SU-DHL-6 (cell line): ENCODE results near the gene MBLAC1.
A peak's percentile ranks its signal among the peaks of the same experiment; 100 is the strongest.

Experiments used
- H2AFZ ChIP-seq: fragments of 200-600 bp; sonication (generic); 2 replicates; pipeline ENCODE4 v1.6.1; 2014; ENCODE audit warnings: low read depth, mild to moderate bottlenecking, moderate library complexity, mixed read lengths, antibody characterized with exemption, low read length; ENCODE audit not compliant: severe bottlenecking
- H3F3A ChIP-seq: fragments of 200-600 bp; shearing (Covaris generic); 2 replicates; pipeline ENCODE4 v1.6.0; 2016; ENCODE audit warnings: antibody characterized with exemption, mild to moderate bottlenecking; ENCODE audit not compliant: insufficient read depth
- H3K27ac ChIP-seq: fragments of 200-600 bp; sonication (generic); 2 replicates; pipeline ENCODE4 v1.5.1; 2016; ENCODE audit warnings: low read depth, mild to moderate bottlenecking, low read length, moderate library complexity, mixed read lengths
- H3K27me3 ChIP-seq: fragments of 200-600 bp; sonication (generic), shearing (Covaris generic); 2 replicates; pipeline ENCODE4 v1.6.0; 2014; ENCODE audit warnings: mild to moderate bottlenecking, low read length
- H3K36me3 ChIP-seq: fragments of 200-600 bp; sonication (generic); 2 replicates; pipeline ENCODE4 v1.6.1; 2014; ENCODE audit warnings: mild to moderate bottlenecking, low read length, mixed read lengths
- H3K4me2 ChIP-seq: fragments of 300-600, 200-600 bp; shearing (Covaris generic), sonication (generic); 2 replicates; pipeline ENCODE4 v1.6.0; 2014; ENCODE audit warnings: low read length, low read depth, mild to moderate bottlenecking; ENCODE audit not compliant: poor library complexity, severe bottlenecking
- H3K4me3 ChIP-seq: fragments of 200-600 bp; sonication (generic); 2 replicates; pipeline ENCODE4 v1.5.1; 2014; ENCODE audit warnings: antibody characterized with exemption, low read length, mild to moderate bottlenecking, mixed read lengths; ENCODE audit not compliant: insufficient read depth, poor library complexity, severe bottlenecking
- H3K79me2 ChIP-seq: fragments of 200-600 bp; sonication (generic); 2 replicates; pipeline ENCODE4 v1.6.1; 2014; ENCODE audit warnings: mild to moderate bottlenecking, low read length, moderate library complexity; ENCODE audit not compliant: insufficient read depth
- H3K9ac ChIP-seq: fragments of 200-600 bp; sonication (generic); 2 replicates; pipeline ENCODE4 v1.7.0; 2014; ENCODE audit warnings: mild to moderate bottlenecking, low read length
- H3K9me2 ChIP-seq: fragments of 200-600 bp; sonication (generic); replicated peaks from 2 replicates; pipeline ENCODE4 v1.6.1; 2014; ENCODE audit warnings: low read length; ENCODE audit not compliant: insufficient read depth
- H3K9me3 ChIP-seq: fragments of 200-600 bp; sonication (generic); 2 replicates; pipeline ENCODE4 v1.6.1; 2014; ENCODE audit warnings: low read length, mixed read lengths; ENCODE audit not compliant: insufficient read depth
- H4K20me1 ChIP-seq: fragments of 200-600 bp; sonication (generic); 2 replicates; pipeline ENCODE4 v1.6.1; 2014; ENCODE audit warnings: low read depth, mild to moderate bottlenecking, antibody characterized with exemption, low read length, moderate library complexity, mixed read lengths
- EZH2phosphoT487 ChIP-seq: fragments of 200-600 bp; sonication (generic), shearing (Covaris generic); conservative IDR thresholded peaks from 2 replicates; pipeline ENCODE4 v1.6.1; 2018; ENCODE audit warnings: mild to moderate bottlenecking, antibody characterized with exemption, low read length, moderate library complexity, mixed read lengths
- TF ChIP-seq, protein P1 (sequence below): fragments of 200-600 bp; sonication (generic); IDR thresholded peaks from one replicate; pipeline ENCODE4 v1.5.1; 2017; ENCODE audit warnings: antibody characterized with exemption, mild to moderate bottlenecking, low read length, moderate library complexity; ENCODE audit not compliant: insufficient read depth, poor library complexity, severe bottlenecking

MBLAC1 gene

DNA sequence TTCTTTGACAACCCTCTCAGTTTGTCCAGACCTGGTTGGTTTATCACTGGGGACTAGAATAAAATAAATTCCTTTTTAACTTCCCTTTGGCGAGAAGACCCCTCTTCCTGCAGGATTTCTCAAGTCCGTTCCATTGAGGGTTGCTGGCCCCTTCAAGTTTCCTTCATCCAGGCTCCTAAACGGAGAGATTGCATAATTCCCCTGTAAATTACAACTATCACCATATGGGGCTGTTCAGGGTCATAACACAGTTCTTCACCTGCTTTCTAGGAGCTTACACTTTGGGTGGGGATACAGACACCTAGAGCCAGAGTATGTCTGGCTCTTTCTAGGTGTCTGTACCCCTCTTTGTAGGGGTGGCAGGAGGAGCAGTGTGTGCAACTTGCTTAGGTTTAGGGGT, 41.3 kb upstream of the MBLAC1 start:
- Histone ChIP-seq H2AFZ (no peak overlapping the region), H3K4me2 (no peak overlapping the region), H3F3A (peaks cover 28% of the 10 kb centered on the region), H3K4me3 (no peak overlapping the region), H3K9me3 (no peaks in the 10 kb centered on the region), H3K9me2 (no peaks in the 10 kb centered on the region), H4K20me1 (no peaks in the 10 kb centered on the region), H3K79me2 (peaks cover 18% of the 10 kb centered on the region), H3K36me3 (no peaks in the 10 kb centered on the region), H3K9ac (no peak overlapping the region), H3K27me3 (no peaks in the 10 kb centered on the region; the same call in 1 of the 2 replicates), H3K27ac (no peak overlapping the region)
- TF ChIP-seq, protein P1, sequence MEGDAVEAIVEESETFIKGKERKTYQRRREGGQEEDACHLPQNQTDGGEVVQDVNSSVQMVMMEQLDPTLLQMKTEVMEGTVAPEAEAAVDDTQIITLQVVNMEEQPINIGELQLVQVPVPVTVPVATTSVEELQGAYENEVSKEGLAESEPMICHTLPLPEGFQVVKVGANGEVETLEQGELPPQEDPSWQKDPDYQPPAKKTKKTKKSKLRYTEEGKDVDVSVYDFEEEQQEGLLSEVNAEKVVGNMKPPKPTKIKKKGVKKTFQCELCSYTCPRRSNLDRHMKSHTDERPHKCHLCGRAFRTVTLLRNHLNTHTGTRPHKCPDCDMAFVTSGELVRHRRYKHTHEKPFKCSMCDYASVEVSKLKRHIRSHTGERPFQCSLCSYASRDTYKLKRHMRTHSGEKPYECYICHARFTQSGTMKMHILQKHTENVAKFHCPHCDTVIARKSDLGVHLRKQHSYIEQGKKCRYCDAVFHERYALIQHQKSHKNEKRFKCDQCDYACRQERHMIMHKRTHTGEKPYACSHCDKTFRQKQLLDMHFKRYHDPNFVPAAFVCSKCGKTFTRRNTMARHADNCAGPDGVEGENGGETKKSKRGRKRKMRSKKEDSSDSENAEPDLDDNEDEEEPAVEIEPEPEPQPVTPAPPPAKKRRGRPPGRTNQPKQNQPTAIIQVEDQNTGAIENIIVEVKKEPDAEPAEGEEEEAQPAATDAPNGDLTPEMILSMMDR, result no peak
- TF ChIP-seq EZH2phosphoT487, result no peak

DNA sequence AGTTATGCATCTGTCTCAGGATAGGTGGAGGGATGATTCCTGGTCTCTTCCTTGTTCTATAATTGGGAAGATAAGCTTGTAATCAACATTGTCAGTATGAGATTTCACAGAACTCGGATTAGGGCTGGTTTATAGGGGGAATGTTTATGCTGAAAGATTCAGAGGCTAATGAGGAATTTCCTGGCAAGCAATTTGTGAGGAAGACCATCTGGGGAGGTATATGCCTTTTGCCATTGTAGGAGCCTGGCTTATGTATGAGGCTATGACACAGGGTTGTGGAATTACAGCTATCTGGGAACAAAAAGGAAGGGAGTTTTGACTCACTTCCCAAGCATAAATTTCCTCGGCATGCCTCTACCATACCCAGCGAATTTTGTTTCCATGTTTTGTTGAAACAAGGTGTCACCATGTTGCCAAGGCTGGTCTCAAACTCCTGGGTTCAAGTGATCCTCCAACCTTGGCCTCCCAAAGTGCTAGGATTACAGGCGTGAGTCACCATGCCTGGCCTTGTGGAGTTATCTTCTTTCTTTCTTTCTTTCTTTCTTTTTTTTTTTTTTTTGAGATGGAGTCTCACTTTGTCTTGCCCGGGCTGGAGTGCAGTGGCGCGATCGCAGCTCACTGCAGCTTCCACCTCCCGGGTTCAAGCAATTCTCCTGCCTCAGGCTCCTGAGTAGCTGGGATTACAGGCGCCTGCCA, 39.6 kb upstream of the MBLAC1 start:
- no peak overlapping the region for H3K9ac ChIP-seq

DNA sequence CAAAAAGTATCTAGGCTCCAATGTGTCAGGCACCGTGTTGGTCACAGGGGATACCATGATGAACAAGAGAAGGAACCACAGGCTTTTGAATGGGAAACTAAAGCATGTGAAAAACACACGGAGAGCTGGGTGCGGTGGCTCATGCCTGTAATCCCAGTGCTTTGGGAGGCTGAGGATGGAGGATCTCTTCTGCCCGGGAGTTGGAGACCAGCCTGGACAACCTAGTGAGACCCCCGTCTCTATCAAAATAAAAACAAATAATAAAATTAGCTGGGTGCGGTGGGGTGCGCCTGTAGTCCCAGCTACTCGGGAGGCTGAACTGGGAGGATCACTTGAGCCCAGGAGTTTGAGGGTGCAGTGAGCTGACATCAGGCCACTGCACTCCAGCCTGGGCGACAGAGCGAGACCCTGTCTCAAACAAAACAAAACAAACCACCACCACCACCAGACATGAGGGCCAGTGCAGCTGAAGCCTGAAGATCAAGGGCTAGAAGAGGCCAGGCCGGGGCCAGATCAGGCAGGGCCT, 38.6 kb upstream of the MBLAC1 start:
- Histone ChIP-seq H3K9me3 (no peaks in the 10 kb centered on the region), H3F3A (peaks cover 43% of the 10 kb centered on the region), H3K36me3 (peaks cover 18% of the 10 kb centered on the region; the same call in 1 of the 2 replicates), H3K27ac (peak overlapping the region; percentile 76), H3K79me2 (peaks cover 8% of the 10 kb centered on the region; the same call in 1 of the 2 replicates), H2AFZ (peak overlapping the region; percentile 78), H4K20me1 (no peaks in the 10 kb centered on the region), H3K4me2 (peak overlapping the region; percentile 71), H3K4me3 (peak overlapping the region; percentile 87), H3K9ac (peak overlapping the region; percentile 93), H3K9me2 (no peaks in the 10 kb centered on the region), H3K27me3 (no peaks in the 10 kb centered on the region; the same call in 1 of the 2 replicates)
- no peak for TF ChIP-seq EZH2phosphoT487
- TF ChIP-seq, protein P1, result no peak

More for the DNA sequence above, 39.6 kb upstream of the MBLAC1 start:
- H2AFZ ChIP-seq, result no peak overlapping the region
- no peaks in the 10 kb centered on the region for H3K9me3 ChIP-seq
- H3K4me2 ChIP-seq, result no peak overlapping the region
- TF ChIP-seq, protein P1, result no peak
- TF ChIP-seq EZH2phosphoT487, result no peak
- H3F3A ChIP-seq, result peaks cover 40% of the 10 kb centered on the region
- H3K79me2 ChIP-seq, result peaks cover 8% of the 10 kb centered on the region; the same call in 1 of the 2 replicates
- no peaks in the 10 kb centered on the region for H4K20me1 ChIP-seq
- peaks cover 10% of the 10 kb centered on the region; the same call in 1 of the 2 replicates for H3K36me3 ChIP-seq
- no peaks in the 10 kb centered on the region for H3K9me2 ChIP-seq
- no peaks in the 10 kb centered on the region; the same call in 1 of the 2 replicates for H3K27me3 ChIP-seq
- no peak overlapping the region for H3K4me3 ChIP-seq
- no peak overlapping the region for H3K27ac ChIP-seq
